ENCODE measurements around the gene KDM1B.
"Not testable (repeated sequence)": the region's sequence is repeated elsewhere in the genome, so short reads cannot be mapped to it uniquely, and the experiment has no call there.

The KDM1B gene

DNA sequence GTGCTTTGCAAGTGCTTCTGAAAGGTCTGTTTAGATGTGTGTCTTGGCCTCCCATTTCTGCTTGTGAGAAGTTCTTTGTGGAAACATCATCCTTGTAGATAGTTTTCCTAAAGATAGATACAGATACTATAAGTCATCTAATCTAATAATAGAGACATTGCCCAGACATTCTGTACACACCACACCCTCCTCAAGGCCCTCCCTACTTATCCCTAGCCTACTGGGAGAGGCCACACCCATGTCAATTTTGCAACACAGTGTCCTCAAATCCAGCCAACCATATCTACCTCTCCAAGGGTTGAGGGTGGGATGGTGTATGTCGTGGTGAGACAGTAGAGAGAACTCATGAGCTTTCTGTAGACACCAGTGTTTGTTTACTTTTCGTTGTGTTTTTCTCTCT is 6.2 kb downstream of the KDM1B start:
- TF ChIP-seq ZFX (IDR thresholded peaks at IDR 0.05; ENCODE audit: borderline replicate concordance) (no peak), CTCF (IDR thresholded peaks at IDR 0.05) (no peak)
- no peak overlapping the region for H3K27ac ChIP-seq

GRCh38 chr6:18162401-18162800 is 7.2 kb downstream of the KDM1B start:
- no peak overlapping the region for H3K27ac ChIP-seq
- no peak for TF ChIP-seq CTCF (IDR thresholded peaks at IDR 0.05)
- no peak for TF ChIP-seq ZFX (IDR thresholded peaks at IDR 0.05; ENCODE audit: borderline replicate concordance)

DNA sequence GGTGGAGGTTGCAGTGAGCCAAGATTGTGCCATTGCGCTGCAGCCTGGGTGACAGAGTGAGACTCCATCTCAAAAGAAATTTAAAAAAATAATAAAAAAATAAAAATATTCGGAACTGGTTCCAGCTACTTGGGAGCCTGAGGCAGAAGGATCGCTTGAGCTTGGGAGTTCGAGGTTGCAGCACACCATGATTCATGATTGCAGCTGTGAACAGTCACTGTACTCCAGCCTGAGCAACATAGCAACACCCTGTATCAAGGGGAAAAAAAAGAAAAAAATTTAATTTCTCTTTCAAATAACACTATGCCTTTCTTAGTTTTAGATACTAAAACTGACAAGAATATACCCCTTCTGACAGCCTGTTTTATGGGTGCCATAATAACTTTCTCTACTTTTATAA is 10.5 kb downstream of the KDM1B start:
- H3K27ac ChIP-seq = no peak overlapping the region
- TF ChIP-seq CTCF (IDR thresholded peaks at IDR 0.05) (no peak), ZFX (IDR thresholded peaks at IDR 0.05; ENCODE audit: borderline replicate concordance) (no peak)

DNA sequence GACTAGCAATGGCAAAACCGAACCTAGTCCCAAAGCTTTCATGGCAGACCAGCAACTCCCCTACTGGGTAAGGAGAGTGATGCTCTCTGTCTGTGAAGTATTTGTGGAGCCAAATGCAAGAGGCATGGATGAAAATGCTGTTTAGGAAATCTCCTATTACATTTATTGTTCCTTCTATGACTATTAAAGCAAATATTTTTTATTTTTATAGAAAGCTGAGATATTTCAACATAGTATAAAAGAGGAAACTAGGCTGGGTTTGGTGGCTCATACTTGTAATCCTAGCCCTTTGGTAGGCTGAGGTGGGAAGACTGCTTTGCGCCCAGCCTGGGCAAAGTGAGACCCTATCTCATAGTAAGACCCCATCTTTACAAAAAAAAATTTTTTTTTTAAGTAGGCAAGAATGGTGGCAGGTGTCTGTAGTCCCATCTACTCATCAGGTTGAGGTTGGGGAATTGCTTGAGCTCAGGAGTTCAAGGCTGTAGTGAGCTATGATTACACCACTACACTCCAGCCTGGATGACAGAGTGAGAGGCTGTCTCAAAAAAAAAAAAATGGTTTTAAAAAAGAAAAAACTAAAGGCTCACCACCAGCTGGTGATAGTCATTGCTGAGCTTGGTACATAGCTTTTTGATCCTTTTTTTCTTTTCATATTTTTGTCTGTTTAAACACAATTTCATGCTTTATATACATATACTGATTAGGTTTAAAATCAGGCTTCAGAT is 11.3 kb downstream of the KDM1B start:
- no peak overlapping the region for H3K27ac ChIP-seq
- no peak for TF ChIP-seq CTCF (IDR thresholded peaks at IDR 0.05)
- TF ChIP-seq ZFX (IDR thresholded peaks at IDR 0.05; ENCODE audit: borderline replicate concordance) = no peak

- TF ChIP-seq CTCF (IDR thresholded peaks at IDR 0.05) = no peak
- TF ChIP-seq ZFX (IDR thresholded peaks at IDR 0.05; ENCODE audit: borderline replicate concordance) = no peak
- no peak overlapping the region for H3K27ac ChIP-seq
Observed at GRCh38 chr6:18168264-18168663, 13.0 kb downstream of the KDM1B start.

GRCh38 chr6:18171871-18172270 is 16.6 kb downstream of the KDM1B start:
- no peak for TF ChIP-seq CTCF (IDR thresholded peaks at IDR 0.05)
- no peak for TF ChIP-seq ZFX (IDR thresholded peaks at IDR 0.05; ENCODE audit: borderline replicate concordance)
- H3K27ac ChIP-seq = no peak overlapping the region

DNA sequence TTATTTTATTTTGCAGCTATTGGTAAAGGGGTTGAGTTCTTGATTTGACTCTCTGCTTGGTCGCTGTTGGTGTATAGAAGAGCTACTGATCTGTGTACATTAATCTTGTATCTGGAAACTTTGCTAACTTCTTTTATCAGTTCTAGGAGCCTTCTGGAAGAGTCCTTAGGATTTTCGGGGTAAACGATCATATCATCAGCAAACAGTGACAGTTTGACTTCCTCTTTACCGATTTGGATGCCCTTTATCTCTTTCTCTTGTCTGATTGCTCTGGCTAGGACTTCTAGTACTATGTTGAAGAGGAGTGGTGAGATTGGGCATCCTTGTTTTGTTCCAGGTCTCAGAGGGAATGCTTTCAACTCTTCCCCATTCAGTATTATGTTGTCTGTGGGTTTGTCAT is 21.0 kb downstream of the KDM1B start:
- H3K27ac ChIP-seq = not testable (repeated sequence)

All from 22Rv1 (cell line).